Activated CD8-positive, alpha-beta memory T cell treated with anti-CD3 and anti-CD28 coated beads, Interleukin-2, amount 50 U/mL, for 24 hours (primary cell): ENCODE data around the gene SMIM30.
"Not testable (repeated sequence)": the region's sequence is repeated elsewhere in the genome, so short reads cannot be mapped to it uniquely, and the experiment has no call there.

Experiments used
- DNase-seq: peaks from one replicate; pipeline ENCODE4 v3.0.0-alpha.2; 2020; ENCODE audit errors: extremely low read depth

Gene SMIM30, protein sequence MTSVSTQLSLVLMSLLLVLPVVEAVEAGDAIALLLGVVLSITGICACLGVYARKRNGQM

DNA sequence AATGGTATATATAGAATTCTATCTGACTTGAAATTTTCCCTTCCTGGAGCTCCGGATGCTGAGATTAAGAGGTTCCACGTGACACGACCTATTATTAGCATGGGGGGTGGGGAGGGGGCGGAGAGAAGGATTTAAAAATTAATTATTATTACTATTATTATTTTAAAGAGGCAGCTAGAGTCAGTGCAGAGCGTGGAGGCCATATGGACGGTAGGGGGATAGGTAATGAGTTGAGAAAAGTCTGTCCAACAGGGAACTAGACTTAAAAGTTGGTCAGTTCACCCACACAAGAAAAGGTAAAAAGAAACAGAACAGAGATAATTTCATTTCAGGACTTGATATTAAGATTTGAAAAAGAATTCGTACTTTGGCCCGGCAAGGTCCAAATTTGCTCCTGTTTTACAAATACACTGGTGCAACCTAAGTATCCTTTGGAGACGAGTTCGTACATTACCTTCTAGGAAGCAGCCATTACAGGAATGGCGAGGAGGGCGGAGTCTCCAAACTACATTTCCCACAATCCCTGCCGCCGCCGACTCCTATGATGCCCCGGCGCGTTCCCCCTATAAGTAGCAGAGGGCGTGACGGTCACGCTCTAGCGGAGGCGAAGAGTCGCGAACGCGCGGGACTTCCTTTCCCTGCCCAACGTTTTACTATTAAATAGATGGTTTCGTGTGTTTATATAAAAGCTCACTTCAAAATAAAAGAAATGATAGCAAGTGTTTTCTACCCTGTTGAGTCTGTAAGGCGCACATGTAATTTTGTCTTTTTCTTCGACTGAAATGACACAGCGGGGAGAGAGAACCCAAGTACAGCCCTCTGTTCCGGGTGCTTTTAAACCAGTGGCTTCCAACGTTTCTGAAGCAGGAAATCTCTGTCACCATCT lies at the start of gene SMIM30:
Gene SMIM30, minus strand, starts transcription at position 481 of the 886 bp plus-strand sequence. CDS start 976 bp downstream, outside the sequence.
- DNase-seq, result peak; percentile 69

DNA sequence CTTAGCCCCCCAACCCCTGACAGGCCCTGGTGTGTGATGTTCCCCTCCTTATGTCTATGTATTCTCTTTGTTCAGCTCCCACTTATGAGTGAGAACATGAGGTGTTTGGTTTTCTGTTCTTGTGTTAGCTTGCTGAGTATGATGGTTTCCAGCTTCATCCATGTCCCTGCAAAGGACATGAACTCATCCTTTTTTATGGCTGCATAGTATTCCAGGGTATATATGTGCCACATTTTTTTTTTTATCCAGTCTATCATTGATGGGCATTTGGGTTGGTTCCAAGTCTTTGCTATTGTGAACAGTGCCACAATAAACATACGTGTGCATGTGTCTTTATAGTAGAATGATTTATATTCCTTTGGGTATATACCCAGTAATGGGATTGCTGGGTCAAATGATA lies 47.8 kb upstream of the SMIM30 start:
- not testable (repeated sequence) for DNase-seq

DNA sequence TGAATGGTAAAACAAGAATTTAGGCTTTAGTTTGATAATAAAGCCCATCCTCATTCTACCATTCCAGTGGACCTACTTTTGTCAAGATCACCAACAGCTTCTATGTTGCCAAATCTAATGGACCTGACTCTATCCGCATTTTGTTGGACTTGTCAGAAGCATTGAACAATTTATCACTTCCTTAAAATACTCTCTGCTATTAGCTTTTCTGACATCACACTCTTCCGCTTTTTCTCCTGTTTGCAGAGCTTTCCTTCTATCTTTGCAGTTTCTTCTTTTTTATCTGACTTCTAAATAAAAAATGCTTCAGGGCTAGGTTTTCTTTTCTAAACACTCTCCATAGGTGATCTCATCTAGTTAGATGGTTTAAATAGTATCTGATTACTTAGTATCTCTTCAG lies 42.7 kb upstream of the SMIM30 start:
- no peak for DNase-seq

DNA sequence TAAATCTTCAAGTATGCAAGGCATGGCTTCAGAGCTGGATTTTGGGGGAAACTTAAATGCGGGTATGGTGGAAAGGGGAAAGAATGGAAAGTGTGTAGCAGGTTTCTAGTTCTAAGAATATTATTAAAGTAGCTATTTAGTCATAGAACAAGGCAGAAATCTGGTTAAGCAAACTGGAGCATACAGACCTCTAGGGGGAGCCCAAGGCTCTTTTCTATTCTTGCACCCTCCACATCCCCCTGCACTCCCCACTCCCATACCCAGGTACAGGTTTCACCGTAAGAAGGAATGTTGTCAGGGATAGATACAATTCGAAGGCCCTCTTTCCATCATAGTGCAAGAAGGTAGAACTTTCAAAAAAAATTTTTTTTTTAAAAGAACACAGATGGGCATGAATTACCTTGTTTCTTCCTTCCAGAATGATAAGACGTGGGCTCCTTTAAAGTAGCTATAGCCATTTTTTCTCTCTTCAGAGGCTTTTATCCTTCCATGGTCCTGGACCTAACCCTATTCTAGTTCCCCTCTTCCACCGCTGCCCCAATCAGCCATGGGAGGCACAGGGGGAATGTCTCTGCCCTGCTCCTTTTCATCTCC lies 41.5 kb upstream of the SMIM30 start:
- no peak for DNase-seq

DNA sequence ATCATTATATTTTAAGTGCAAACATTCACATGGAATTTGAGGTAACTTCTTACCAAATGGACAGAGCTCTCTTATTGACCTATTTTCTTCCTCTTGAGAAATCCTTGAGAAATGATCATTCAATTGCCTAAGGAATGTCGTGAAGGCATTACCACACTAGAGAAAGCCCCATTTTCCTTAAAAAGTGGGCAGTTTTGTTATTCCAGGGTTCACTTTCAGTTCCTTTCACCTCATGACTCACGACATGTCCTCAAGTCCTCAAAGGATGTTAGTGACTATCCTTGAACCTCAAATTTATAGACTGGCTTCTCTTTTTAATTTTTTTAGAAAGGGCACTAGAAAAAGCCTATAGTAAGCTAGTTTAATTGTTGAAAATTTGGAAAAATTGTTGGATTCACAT lies 40.4 kb upstream of the SMIM30 start:
- DNase-seq, result no peak

DNA sequence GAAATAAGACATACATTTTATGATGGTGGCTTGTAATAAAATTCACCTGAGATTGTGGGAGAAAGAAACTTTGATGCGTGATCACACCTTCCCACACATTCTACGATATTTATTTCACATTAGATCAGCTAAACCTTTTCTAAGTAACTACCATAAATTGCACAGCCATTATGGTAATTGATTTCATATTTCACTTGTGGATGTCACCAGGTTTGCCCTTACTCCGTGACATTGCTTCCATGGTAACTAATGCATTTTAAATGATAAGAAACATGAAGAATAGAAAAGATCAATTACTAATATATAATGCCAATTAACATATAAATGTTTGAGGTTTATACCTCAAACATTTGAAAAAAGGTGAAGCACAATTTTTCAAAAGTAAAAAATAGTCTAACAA lies 35.8 kb upstream of the SMIM30 start:
- DNase-seq, result no peak

DNA sequence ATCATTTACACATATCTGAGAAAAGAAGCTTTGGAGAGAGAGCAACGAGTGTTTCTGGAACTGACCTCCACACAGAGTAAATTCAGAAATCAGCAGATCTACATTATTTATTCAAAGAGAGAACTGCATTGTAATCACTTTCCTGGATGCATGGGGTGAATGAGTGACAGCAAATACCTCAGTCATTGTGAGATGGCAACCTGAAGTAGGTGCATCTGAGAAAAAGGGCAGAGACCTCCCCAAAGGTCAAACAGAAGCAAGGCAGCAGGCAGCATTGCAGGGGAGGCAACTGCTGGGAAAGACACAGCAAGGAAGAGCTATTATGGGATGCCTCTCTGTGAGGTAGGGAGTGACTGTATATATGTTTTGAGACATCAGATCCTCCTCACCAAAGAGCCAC lies 26.5 kb upstream of the SMIM30 start:
- DNase-seq, result no peak

DNA sequence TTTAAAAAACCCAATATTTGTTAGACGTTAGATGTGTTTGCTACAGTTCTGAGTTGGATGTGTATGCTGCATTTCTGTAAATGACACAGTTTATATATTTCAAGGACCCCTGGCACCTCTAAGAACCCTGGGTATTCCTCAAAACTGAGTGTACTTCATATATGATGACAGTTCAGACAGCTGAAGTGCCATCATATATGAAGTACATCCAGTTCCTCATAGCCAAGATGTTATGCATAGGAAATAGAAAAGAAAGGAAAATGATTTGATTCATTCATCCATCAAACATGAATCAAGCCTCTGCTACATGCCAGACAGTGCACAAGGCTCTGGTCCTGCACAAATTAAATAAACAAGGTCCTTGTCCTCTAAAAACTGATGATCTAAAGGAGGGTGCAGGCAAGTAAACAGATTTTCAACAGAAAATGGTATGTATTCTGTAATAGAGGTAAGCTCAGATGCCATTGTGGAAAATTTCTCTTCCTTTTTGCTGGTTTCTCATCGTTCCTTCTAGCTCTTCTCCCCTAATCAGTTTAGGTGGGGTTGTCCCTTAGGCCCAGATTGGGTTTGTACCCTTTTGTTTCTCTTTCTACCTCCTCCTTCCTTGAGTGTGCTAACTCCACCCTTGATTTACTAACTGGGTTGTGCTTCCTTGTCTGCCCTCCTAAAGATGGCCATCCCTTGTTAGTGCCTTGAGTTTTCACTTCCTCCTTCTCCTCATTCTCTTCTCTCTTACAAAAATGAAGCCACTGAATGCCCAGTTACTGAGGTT lies 25.3 kb upstream of the SMIM30 start:
- DNase-seq, result no peak

DNA sequence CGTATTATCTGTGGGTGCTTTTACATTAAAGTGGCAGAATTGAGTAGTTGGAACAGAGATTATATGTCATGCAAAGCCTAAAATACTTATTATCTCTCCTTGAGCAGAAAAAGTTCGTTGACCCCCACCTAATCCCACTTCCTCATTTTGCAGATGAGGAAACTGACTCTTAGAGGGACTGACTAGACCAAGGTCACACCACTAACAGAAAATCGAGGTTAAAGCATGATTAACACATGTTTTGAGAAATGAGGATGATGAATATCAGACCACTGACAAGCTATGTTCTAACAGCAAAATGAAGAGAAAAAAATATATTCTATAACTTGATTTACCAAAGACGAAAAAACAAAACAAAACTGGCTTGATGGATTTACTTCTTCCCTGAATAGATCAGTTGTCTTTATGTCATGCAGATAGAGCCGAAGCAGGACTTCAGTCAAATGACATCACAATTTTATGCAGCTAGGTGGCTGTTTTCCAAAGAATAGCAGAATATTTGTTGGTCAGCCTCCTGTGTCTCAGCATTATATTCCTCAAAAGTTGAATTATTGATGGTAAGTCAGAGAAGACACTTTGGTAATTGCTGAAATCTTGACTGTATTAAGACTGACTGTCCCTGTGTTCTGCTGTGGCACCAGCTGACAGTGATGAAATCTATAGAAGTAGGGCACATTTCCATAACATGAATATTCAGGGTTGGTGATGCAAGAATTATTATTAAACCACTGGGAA lies 24.2 kb upstream of the SMIM30 start:
- DNase-seq, result no peak

DNA sequence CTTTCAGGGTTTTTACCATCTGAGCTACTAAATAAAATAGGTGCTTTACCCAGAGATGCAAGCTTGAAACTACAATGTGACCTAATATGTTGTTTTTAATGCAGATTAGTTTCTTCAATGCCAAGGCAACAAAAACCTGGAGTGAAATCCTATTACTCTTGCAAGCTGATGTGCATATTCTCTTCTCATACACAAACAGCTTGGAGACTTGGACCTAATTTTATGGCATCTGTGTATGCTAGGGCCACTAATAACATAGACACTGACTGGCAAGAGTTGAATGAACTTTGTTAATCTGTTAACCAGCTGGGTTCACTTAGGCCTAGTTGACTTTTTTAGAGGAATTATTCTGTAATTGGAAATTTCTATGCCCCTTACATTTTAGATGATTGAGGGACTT lies 23.4 kb upstream of the SMIM30 start:
- no peak for DNase-seq

DNA sequence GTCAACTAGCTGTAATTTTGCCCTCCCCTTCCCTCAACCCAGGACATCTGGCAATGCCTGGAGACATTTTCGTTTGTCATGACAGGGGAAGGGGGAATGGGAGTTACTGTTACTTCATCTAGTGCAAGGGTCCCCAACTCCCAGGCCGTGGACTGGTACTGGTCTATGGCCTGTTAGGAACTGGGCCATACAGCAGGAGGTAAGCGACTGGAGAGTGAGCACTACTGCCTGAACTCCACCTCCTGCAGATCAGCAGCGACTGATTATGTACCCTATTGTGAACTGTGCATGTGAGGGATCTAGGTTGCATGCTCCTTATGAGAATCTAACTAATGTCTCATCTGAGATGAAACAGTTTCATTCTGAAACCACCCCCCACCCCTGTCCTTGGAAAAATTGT lies 22.6 kb upstream of the SMIM30 start:
- no peak for DNase-seq

DNA sequence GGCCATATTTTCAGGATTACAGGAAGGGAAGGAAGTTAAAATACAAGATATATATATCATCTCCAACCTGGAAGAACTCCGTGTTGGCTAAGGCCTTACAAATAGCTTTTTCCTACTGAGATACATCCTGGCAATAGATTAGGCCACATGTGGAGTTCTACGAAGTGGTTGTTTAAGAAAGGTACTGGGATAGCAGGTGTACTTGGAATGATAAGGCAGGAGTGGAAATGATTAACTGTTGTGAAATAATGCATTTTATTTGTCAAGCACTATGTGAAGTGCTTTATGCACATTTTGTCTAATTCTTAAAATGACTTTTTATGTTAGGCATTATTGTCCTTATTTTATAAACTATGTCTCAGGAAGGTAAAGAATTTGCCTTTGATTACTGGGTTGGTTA lies 18.9 kb upstream of the SMIM30 start:
- no peak for DNase-seq

DNA sequence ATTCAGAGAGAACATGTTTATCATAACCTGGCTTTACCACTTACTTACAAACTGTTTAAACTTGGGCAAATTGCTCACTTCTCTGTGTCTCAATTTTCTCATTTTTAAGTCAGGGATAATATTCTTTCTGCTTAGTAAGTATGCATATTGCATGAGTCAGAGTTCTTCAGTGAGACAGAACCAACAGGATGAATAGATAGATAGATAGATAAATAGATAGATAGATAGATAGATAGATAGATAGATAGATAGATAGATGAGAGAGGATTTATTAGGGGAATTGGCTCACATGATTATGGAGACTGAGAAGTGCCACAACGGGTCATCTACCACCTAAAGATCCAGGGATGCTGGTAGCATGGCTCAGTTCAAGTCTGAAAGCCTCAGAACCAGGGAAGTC lies 15.7 kb upstream of the SMIM30 start:
- DNase-seq, result no peak

DNA sequence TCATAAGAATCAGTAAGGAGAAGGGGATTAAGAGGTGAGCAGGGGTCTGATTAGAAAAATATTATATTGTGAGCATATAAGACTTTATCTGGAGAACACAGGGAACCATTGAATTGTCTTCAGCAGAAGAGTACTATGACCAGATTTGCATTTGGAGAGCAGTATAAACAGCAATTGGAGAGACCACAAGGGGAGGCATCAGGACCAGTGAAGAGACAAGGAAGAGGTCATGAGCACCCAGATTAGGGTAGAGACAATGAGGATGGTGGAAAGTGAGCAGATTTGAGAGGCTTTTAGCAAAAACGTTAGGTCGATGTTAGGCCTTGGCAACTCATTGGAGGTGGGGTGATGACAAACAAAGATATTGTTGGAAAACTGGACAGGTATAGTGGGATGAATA lies 13.0 kb upstream of the SMIM30 start:
- no peak for DNase-seq

DNA sequence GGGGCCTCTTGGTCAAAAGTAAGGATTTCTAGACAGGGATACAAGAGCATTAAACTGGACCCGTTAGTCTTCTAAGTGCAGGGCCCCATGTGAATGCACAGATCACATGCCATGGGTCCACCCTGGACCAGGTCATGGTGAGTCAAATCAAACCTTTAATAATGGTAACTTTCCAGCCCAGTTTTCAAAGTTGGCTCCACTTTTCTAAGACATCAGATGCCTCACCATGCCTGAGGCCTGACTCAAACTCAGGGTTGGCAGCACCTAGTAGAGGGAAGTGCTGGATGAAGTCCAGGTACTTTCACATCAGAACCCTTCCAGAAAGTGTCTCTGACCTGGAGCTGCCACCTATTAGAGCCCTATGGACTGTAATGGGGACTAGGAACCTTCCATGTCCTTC lies 9.7 kb upstream of the SMIM30 start:
- no peak for DNase-seq

DNA sequence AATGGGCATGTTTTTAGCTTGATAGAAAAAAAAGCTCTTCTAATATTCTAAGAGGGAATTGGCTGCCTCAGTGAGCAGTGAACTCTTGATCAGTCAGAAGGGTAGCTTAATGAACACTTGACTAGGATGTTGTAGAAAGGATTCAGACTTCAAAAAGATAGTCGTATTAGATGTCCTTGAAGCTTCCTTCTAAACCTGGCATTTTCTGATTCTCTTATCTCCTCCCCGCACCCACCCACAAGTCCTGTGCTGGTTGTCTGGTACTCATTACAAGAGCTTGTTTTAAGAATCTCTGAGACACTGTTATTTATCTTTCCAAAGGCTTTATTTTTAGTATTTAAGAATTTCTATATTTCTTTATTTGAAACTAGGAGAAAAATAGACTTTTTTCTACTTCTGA lies 7.4 kb upstream of the SMIM30 start:
- DNase-seq, result no peak

DNA sequence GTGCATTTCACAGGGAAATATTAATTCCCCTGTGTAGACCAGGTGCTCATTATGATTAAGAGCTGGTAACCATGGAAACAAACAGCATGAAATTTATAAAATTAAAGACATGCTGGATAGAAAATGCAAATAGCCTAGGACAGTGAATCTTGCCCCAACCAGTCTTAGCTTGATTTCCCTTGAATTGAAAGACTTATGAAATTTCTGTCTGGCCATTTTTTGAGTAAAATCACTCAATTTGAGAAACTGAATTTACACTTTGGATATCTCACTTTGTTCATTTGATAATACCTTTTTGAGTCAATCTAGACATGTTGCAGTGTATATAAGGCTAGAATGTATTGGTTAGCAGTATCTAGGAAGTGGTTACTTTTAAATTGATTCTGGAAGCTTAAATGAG lies 4.4 kb upstream of the SMIM30 start:
- no peak for DNase-seq

DNA sequence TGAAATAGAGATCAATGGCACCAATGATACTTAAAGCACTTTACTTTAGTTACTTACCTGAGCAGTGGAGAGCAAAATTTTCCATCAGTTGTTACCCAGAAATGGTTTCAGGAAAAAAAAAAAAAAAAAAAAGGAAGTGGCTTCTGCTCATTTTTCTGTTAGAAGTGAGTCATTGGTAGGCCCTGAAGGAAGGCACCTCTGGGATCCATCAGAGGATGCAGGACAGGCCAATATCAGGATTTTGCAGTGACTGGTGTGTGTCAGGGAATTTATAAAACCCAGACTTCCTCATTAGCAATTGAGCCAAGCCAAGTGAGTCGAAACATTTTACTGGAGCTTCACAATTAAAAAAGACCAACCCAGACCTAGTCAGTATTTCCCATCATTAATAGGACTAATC lies 2.3 kb upstream of the SMIM30 start:
- DNase-seq, result no peak

DNA sequence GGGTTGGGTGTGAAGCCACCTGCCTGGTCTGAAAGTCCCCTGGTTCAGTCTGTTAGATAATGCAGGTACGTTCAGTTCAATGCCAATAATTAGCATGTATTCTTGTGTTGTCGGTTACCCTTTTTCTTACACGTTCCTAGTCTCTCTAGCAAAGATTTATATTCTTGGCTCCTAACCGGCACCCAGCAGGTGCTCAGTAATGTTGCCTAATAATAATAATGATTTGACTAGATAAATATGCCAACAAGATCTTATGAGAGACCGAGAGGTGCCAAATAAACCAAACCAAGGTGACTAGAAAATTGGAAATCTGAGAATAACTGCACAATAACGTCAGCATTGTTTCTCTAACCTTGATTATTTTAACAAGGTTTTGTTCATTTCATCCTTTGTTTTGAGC lies 1.1 kb upstream of the SMIM30 start:
- no peak for DNase-seq

DNA sequence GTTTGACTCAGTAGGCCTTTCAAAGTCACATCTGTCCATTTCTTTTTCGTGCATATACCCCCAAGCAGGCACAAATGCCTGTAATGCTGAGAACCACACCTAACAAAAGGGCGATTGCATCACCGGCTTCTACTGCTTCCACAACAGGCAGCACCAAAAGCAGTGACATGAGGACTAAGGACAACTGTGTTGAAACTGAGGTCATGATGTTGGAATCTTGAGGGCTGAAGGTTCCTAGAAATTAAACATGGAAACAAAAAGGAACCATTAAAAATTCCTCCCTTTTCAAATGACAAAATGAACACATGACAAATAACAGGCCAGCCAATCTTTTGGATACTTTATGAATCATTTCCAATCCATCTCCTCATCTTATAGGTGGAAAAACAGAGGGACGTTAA lies 980 bp downstream of the SMIM30 start:
- not testable (repeated sequence) for DNase-seq

DNA sequence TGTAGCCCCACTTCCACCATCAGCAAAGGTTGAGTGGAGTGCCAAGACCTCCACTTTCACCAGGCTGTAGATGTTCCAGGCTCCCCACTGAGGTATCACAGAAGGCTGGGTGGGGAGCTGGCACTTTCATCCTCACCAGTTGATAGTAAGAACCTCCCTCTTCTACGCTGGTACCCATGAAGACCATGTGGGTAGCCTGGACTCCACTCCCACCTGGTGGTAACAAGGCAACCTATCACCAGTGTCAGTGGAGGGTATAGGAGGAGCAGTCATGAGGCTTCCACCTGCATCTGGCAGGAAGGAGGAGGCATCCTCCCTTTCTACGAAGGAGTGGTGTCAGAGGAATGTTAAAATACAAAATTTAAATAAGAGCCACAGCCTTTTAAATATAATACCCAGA lies 4.4 kb downstream of the SMIM30 start:
- DNase-seq, result no peak

DNA sequence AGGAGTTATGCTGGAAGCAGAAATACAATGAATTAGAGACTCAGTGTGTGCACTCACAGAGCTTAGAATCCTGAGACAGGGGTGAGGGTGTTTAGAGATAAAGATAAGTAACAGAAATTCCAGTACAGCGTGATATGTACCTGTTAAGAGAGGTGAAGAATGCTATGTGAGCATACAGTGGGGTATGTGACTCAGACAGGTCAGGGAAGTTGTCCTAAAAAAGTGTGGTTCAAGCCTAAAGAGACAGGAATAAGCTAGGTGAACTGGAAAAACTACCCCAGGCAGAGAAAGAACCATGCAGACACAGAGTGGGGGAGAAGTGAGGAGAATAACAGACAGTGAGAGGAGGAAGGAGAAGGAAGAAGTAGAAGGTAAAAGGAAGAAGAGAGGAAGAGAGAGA lies 8.6 kb downstream of the SMIM30 start:
- DNase-seq, result no peak
